Daoy (cell line): Measurements from ENCODE around the gene TRIM27. TPM values are rescaled to one million over a fixed set of nuclear protein-coding genes. Genes with fewer than 3 reads are reported as not detected.
A peak's percentile ranks its signal among the peaks of the same experiment; 100 is the strongest.
"Not testable (repeated sequence)": the region's sequence is repeated elsewhere in the genome, so short reads cannot be mapped to it uniquely, and the experiment has no call there.

ENCODE experiments used
- DNase-seq: peaks from one replicate; pipeline ENCODE4 v3.0.0-alpha.2; 2015; ENCODE audit warnings: low read depth
- total RNA-seq: library from RNA; depleted of rRNA; stranded (reverse); fragments of >200 nt; shearing (Covaris generic); gene quantifications from 2 replicates; pipeline ENCODE4 v1.2.3, GENCODE V29; 2014

TRIM27 gene
- total RNA-seq, 1 experiment from 2014 or later: 117 TPM

DNA sequence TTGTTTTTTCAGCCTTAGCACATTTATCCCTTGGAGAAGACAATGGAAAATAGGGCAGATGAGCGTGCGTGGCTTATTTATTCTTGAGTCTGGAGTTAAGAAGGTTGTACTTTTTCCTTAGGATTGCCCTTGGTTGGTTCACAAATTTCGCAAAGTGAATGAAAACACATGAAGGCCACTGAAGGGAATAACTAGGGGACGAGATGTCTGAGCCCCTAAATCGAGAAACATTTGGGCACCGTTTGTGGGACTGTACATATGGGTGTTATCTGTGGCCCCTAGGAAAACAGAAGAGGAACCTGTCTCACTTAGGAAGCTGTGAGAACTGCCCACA lies 19.4 kb upstream of the TRIM27 start:
- DNase-seq: no peak

- no peak for DNase-seq
These were observed 18.1 kb upstream of the TRIM27 start for GRCh38 chr6:28941684-28942448.

DNA sequence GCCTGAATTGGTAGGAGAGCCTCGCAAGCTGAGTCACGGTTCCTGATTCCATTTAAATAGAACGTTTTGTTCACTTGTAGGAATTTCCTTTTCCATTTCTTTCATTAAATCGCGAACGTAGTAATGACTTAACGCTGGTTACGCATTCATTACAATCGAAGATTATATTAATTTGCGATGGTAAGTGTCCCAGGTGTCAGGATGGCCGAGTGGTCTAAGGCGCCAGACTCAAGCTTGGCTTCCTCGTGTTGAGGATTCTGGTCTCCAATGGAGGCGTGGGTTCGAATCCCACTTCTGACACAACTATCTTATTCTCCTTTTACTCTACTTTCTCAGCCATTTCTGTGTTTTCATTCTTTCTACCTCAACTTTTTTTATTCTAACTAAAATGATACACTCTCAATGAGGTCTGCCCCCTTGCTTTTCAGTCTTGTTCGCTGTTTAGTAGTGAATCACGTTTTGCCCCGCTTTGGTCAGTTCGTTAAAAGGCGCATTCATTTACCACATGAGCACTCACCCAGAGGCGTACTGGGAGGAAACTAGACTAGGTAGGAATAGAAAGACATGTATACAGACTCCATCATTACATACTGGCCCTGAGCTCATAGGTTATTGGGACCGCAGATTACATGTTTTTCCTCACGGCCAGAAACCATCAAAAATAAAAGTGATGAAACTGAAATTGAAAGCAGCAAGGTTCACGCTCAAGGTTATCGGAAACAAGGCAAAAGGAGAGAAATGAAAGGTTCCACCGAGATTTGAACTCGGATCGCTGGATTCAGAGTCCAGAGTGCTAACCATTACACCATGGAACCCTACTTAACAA lies 17.3 kb upstream of the TRIM27 start:
- DNase-seq: peak; percentile 90

DNA sequence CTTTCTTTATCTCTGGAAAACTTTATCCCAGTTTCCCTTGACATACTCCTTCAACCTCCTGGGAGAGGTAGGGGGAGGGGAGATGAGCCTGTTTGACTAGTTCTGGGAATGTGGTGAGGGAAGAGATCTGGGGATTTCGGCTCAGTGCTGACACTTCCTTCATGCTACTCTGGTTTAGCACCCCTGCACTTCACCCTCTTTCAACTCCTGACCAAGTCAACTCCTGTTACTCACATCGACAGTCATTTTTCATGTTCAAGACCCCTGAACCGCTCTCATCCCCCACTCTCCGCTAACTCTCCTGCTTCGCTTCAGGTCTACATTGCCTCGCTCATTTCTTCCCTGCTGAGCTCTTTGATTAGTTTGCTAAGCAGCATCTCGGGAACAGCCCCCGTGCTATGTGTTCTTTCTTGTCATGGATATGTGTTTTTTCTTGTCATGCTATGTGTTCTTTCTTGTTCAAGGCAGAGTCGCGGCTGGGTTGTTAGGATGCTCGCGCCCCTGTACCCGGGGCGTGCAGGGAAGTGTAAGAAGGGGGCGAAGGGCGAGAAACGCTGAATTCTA lies 16.6 kb upstream of the TRIM27 start:
- peak; percentile 63 for DNase-seq

DNA sequence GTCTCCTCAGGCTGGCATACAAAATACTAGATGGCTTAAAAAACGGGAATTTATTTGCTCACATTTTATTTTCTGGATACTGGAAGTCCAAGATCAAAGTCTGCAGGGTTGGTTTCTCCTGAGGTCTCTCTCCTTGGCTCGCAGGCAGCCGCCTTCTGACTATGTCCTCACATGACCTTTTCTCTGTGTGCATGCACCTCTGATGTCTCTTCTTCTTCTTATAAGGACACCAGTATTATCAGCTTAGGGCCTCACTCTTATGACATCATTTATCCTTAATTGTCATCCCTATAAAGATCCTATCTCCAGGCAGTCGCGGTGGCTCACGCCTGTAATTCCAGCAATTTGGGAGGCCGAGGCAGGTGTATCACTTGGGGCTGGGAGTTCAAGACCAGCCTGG lies 9.3 kb upstream of the TRIM27 start:
- no peak for DNase-seq

- no peak for DNase-seq
These were observed 6.3 kb upstream of the TRIM27 start for GRCh38 chr6:28929887-28930620.

GRCh38 chr6:28929339-28929738 lies 5.6 kb upstream of the TRIM27 start:
- not testable (repeated sequence) for DNase-seq

DNA sequence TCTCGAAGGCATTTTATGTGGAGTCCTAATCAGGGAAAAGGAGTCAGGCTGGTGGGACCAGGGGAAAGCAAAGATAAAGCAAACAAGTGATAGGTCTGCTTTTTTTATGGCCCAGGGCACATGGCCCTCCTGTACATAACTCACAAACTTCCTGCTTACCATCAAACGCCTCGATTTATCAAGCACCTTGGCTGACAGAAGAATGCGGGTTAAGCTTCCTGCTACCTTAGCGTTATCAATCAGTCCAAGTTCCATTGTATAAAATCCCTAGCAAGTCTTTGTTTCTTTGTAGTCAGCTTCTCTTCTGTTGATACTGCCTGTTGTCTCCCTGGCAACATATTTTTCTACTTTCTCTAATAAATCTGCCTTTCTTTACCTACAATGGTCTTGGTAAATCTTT lies 4.1 kb upstream of the TRIM27 start:
- DNase-seq: no peak

DNA sequence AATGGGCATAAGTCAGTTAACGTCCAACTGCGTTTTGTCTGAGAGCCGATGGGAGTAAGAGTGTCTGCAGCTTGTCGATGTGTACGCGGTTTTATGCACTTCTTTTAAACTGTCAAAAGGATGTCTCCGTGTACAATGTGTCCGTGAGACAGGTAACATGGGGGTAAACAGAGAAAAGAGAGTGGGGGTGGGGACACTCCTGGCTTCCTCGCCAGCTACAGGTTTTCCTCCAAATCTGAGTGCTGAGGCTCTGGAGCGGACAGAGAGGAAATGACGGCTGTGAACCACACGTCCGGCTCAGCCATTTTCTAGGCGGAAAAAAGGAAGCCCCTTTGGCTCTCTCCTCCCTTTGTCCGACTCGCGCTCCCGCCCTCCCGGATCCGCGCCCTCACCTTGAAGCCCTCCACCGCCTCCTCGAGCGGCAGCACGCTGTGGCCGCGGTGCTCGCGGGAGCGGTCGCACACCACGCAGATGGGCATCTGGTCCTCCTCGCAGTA lies 916 bp downstream of the TRIM27 start:
- peak; percentile 69 for DNase-seq

GRCh38 chr6:28922004-28922820 lies 1.6 kb downstream of the TRIM27 start:
- DNase-seq: peak; percentile 48

- DNase-seq: no peak
These were observed 3.5 kb downstream of the TRIM27 start for GRCh38 chr6:28920281-28920680.

- no peak for DNase-seq
These were observed 8.8 kb downstream of the TRIM27 start for GRCh38 chr6:28914941-28915340.

- no peak for DNase-seq
These were observed 12.7 kb downstream of the TRIM27 start for GRCh38 chr6:28910901-28911690.

GRCh38 chr6:28907394-28907793 lies 16.4 kb downstream of the TRIM27 start:
- peak; percentile 31 for DNase-seq

- no peak for DNase-seq
These were observed 17.1 kb downstream of the TRIM27 start for GRCh38 chr6:28906669-28907068.

- DNase-seq: no peak
These were observed 20.1 kb downstream of the TRIM27 start for GRCh38 chr6:28903686-28904085.

DNA sequence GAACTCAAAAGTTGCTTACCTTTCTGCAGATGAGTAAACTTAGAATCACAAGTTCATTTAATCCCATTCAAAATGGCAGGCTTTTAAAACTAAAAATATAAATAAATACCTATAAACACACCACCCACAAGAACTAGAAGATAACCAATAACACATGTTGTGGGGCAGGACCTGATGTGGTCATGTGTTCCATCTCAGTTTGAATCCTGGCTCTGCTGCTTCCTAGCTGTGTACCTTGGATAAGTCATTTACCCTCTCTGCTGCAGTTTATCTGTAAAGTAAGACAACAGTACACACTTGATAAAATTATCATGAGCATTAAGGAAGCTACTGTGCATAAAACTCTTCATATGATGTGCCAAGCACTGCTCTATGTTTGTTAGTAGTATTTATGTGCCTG lies 22.0 kb downstream of the TRIM27 start:
- DNase-seq: no peak

GRCh38 chr6:28900577-28901256 lies 23.1 kb downstream of the TRIM27 start:
- no peak for DNase-seq

DNA sequence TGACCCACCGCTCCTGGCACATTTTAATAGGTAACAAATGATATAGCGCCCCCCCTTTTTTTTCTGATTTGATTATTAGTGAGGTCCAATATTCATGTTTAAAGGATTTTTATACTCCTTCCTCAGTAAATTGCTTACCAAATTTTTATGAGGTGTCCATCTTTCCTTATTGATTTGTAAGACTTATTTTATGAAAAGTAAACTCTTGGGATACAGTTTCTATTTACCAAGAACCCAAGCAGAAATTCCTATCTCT lies 25.1 kb downstream of the TRIM27 start:
- no peak for DNase-seq

- no peak for DNase-seq
These were observed 26.4 kb downstream of the TRIM27 start for GRCh38 chr6:28897369-28897745.
